HCT116 (cell line): ENCODE measurements around the gene AKR1A1. TPM values are rescaled to one million over a fixed set of nuclear protein-coding genes. Genes with fewer than 3 reads are reported as not detected.

Experiments used
- ATAC-seq: fragments of 200-7000 bp; cut with Tn5 transposase; 2 replicates; pipeline ENCODE4 v1.9.1; 2020; ENCODE audit warnings: mild to moderate bottlenecking, moderate library complexity
- BruUV-seq: library from RNA; stranded (reverse); fragments of 400-500 nt; replicated peaks from 2 replicates; lab custom pipeline; 2021; lab: Mats Ljungman, UMichigan
- CTCF ChIA-PET: fragments of 300-600 bp; sonication (Branson Sonifier 250); formaldehyde crosslinking; loops from one replicate; lab custom pipeline; 2021; ENCODE audit warnings: antibody characterized with exemption; lab: Charles Lee
- POLR2A ChIA-PET: fragments of 300-600, 350-600 bp; sonication (Branson Sonifier 250); formaldehyde crosslinking; loops from one replicate; lab custom pipeline; 2021; ENCODE audit warnings: antibody characterized with exemption; lab: Charles Lee
- RAD21 ChIA-PET, 2 experiments: fragments of 300-600 bp; sonication (Branson Sonifier 250); formaldehyde crosslinking; loops; one replicate each; lab custom pipeline; 2023; ENCODE audit warnings: low total read pairs in 2 of 2; ENCODE audit not compliant: uncharacterized antibody in 2 of 2, unreplicated experiment in 2 of 2, low non-redundant PET in 1 of 2; lab: Charles Lee
- DNase-seq: peaks from one replicate; pipeline ENCODE4 v3.0.0-alpha.2; 2010; ENCODE audit warnings: low read depth, low spot score
- H2AFZ ChIP-seq: fragments of 200-600 bp; shearing (Covaris generic), sonication (generic); 2 replicates; pipeline ENCODE4 v1.6.1; 2017; ENCODE audit warnings: low read depth, mixed run types, mixed read lengths, antibody characterized with exemption, low read length; ENCODE audit not compliant: poor library complexity, severe bottlenecking
- H3K27ac ChIP-seq: 2 replicates; pipeline ENCODE4 v1.5.1; 2012; ENCODE audit warnings: low read depth, low read length
- H3K27me3 ChIP-seq: fragments of 200-600 bp; sonication (generic); 2 replicates; pipeline ENCODE4 v1.6.1; 2016; ENCODE audit warnings: mixed run types, low read length, mixed read lengths; ENCODE audit not compliant: insufficient read depth
- H3K36me3 ChIP-seq, 2 experiments: fragments of 200-500 bp in 1 of 2; fragments of 200-600 bp in 1 of 2; sonication (Bioruptor generic) in 1 of 2; sonication (generic) in 1 of 2; 2 replicates each; pipeline versions ENCODE4 v1.5.1 to v1.6.1; 2014 to 2016; ENCODE audit warnings: low read length in 2 of 2, inconsistent platforms in 1 of 2, mixed read lengths in 1 of 2, mixed run types in 1 of 2; ENCODE audit not compliant: insufficient read depth in 2 of 2, control insufficient read depth in 1 of 2
- H3K4me1 ChIP-seq, 2 experiments: fragments of 200-600 bp in 1 of 2; sonication (generic) in 1 of 2; 2 replicates each; pipeline versions ENCODE4 v1.5.1 to v1.6.1; 2012 to 2017; ENCODE audit warnings: low read length in 2 of 2, inconsistent platforms in 1 of 2, mild to moderate bottlenecking in 1 of 2, mixed read lengths in 1 of 2, mixed run types in 1 of 2, moderate library complexity in 1 of 2; ENCODE audit not compliant: insufficient read depth in 2 of 2, control insufficient read depth in 1 of 2
- H3K4me2 ChIP-seq: fragments of 200-600 bp; sonication (generic); 2 replicates; pipeline ENCODE4 v1.6.1; 2017; ENCODE audit warnings: mixed run types, low read length, mixed read lengths
- H3K4me3 ChIP-seq, 2 experiments: fragments of 200-600 bp in 1 of 2; sonication (generic) in 1 of 2; replicated peaks in 1 of 2; 2 replicates each; pipeline ENCODE4 v1.5.1; 2011 to 2016; ENCODE audit warnings: low read length in 2 of 2, control low read depth in 1 of 2, low read depth in 1 of 2, mild to moderate bottlenecking in 1 of 2, mixed read lengths in 1 of 2, mixed run types in 1 of 2
- H3K79me2 ChIP-seq: fragments of 200-600 bp; sonication (generic); 2 replicates; pipeline ENCODE4 v1.6.1; 2017; ENCODE audit warnings: mild to moderate bottlenecking, mixed run types, low read length, moderate library complexity, mixed read lengths; ENCODE audit not compliant: insufficient read depth
- H3K9ac ChIP-seq: fragments of 200-600 bp; sonication (generic); 2 replicates; pipeline ENCODE4 v1.6.1; 2016; ENCODE audit warnings: low read length, mixed read lengths
- H3K9me2 ChIP-seq: fragments of 200-600 bp; sonication (generic), shearing (Covaris generic); 2 replicates; pipeline ENCODE4 v1.6.1; 2017; ENCODE audit warnings: mixed run types, mild to moderate bottlenecking, moderate library complexity; ENCODE audit not compliant: insufficient read depth
- H3K9me3 ChIP-seq, 2 experiments: fragments of 200-500 bp in 1 of 2; fragments of 200-600 bp in 1 of 2; sonication (Bioruptor generic) in 1 of 2; sonication (generic) in 1 of 2; 2 replicates each; pipeline ENCODE4 v1.6.1; 2014 to 2017; ENCODE audit warnings: low read length in 2 of 2, mixed read lengths in 2 of 2, inconsistent platforms in 1 of 2, low read depth in 1 of 2, mild to moderate bottlenecking in 1 of 2, mixed run types in 1 of 2, moderate library complexity in 1 of 2; ENCODE audit not compliant: control insufficient read depth in 1 of 2, insufficient read depth in 1 of 2
- H4K20me1 ChIP-seq: fragments of 200-600 bp; sonication (generic), shearing (Covaris generic); 2 replicates; pipeline ENCODE4 v1.6.1; 2017; ENCODE audit warnings: mixed run types, mild to moderate bottlenecking, moderate library complexity; ENCODE audit not compliant: insufficient read depth
- CEBPB ChIP-seq: IDR thresholded peaks from 2 replicates; pipeline ENCODE4 v1.6.1; 2012; ENCODE audit warnings: low read depth
- CTCF ChIP-seq, 3 experiments: fragments of 200-600 bp in 1 of 3; sonication (generic) in 1 of 3; IDR thresholded peaks in 2 of 3; conservative IDR thresholded peaks in 1 of 3; 2 replicates each; pipeline ENCODE4 v1.5.1; 2012 to 2017; ENCODE audit warnings: low read depth in 2 of 3, low read length in 2 of 3, antibody characterized with exemption in 1 of 3, borderline replicate concordance in 1 of 3, control low read depth in 1 of 3, mild to moderate bottlenecking in 1 of 3, mixed read lengths in 1 of 3, mixed run types in 1 of 3, moderate library complexity in 1 of 3; ENCODE audit not compliant: insufficient read depth in 1 of 3
- EGR1 ChIP-seq: IDR thresholded peaks from 2 replicates; pipeline ENCODE4 v1.6.1; 2012; ENCODE audit warnings: low read depth
- FOSL1 ChIP-seq: IDR thresholded peaks from 2 replicates; pipeline ENCODE4 v1.6.1; 2012; ENCODE audit warnings: low read depth
- POLR2A ChIP-seq: IDR thresholded peaks from 2 replicates; pipeline ENCODE4 v1.7.0; 2011; ENCODE audit warnings: borderline replicate concordance; ENCODE audit not compliant: insufficient read depth, insufficient read length; ENCODE audit errors: extremely low read depth
- RAD21 ChIP-seq: IDR thresholded peaks from 2 replicates; pipeline ENCODE4 v1.6.1; 2012; ENCODE audit warnings: low read depth, mild to moderate bottlenecking
- SIN3A ChIP-seq: IDR thresholded peaks from 2 replicates; pipeline ENCODE4 v1.6.1; 2012; ENCODE audit warnings: low read depth
- SP1 ChIP-seq: IDR thresholded peaks from 2 replicates; pipeline ENCODE4 v1.6.1; 2012; ENCODE audit warnings: low read depth
- SRF ChIP-seq: IDR thresholded peaks from 2 replicates; pipeline ENCODE4 v1.6.1; 2012; ENCODE audit warnings: low read depth
- TCF7L2 ChIP-seq: IDR thresholded peaks from 2 replicates; pipeline ENCODE4 v1.7.0; 2011; ENCODE audit warnings: borderline replicate concordance, inconsistent platforms; ENCODE audit not compliant: insufficient read depth, insufficient read length; ENCODE audit errors: extremely low read depth
- intact Hi-C: fragments of 100-400 bp; cut with micrococcal nuclease; formaldehyde crosslinking; loops from 2 replicates; pipeline ENCODE4 v1.10.0; 2022
- total RNA-seq: library from RNA; stranded (reverse); gene quantifications from one replicate; pipeline ENCODE4 v1.2.1, GENCODE V29; 2021; ENCODE audit not compliant: unreplicated experiment

The AKR1A1 gene
- total RNA-seq, 1 experiment from 2014 or later: 199 TPM

GRCh38 chr1:45574105-45574626, 23.5 kb downstream of the AKR1A1 start:
- no TSS peak for BruUV-seq

More at GRCh38 chr1:45574105-45574626, 23.5 kb downstream of the AKR1A1 start:
- ChIA-PET CTCF (no interaction called here), RAD21 (no interaction called here), POLR2A (interaction anchor here (1.3 to 1.9 kb wide), 2 partner anchors 9 to 23 kb away, joined by 4 to 5 read pairs; partner anchors contain the start of gene AKR1A1)
- Histone ChIP-seq H3K27me3 (no peaks in the 10 kb centered on the region), H3K9me2 (no peaks in the 10 kb centered on the region), H3K27ac (no peak overlapping the region), H3K79me2 (no peaks in the 10 kb centered on the region), H3K4me3 (no peak overlapping the region), H3K4me1 (no peaks in the 10 kb centered on the region), H2AFZ (no peak overlapping the region), H4K20me1 (no peaks in the 10 kb centered on the region), H3K36me3 (peaks cover 0 to 7% of the 10 kb centered on the region in 2 experiments; a peak in 3 of 4 replicates), H3K4me2 (no peak overlapping the region), H3K9ac (no peak overlapping the region), H3K9me3 (no peaks in the 10 kb centered on the region)
- DNase-seq: no peak
- TF ChIP-seq FOSL1 (no peak), RAD21 (no peak), POLR2A (no peak), SP1 (no peak), CTCF (IDR thresholded peaks at IDR 0.05 in 2 of 3, conservative IDR thresholded peaks at IDR 0.05 in 1 of 3; ENCODE audit: borderline replicate concordance in 1 of 3, insufficient read depth in 1 of 3, low read depth in 2 of 3, low read length in 2 of 3) (no peak), EGR1 (no peak), SRF (no peak), TCF7L2 (no peak), SIN3A (no peak), CEBPB (no peak)
- intact Hi-C loops: loop anchor here (5.0 kb wide), 3 partner anchors 232 to 787 kb away; partner anchors contain the start of genes BEST4, MUTYH and TOE1
- ATAC-seq: no peak
